HS-27A (cell line): ENCODE results near the gene ADGRV1.
"Not testable (repeated sequence)": the region's sequence is repeated elsewhere in the genome, so short reads cannot be mapped to it uniquely, and the experiment has no call there.

ENCODE experiments used
- DNase-seq: peaks from one replicate; pipeline ENCODE4 v3.0.0-alpha.2; 2012; ENCODE audit warnings: low read depth, missing footprints

ADGRV1 gene

DNA sequence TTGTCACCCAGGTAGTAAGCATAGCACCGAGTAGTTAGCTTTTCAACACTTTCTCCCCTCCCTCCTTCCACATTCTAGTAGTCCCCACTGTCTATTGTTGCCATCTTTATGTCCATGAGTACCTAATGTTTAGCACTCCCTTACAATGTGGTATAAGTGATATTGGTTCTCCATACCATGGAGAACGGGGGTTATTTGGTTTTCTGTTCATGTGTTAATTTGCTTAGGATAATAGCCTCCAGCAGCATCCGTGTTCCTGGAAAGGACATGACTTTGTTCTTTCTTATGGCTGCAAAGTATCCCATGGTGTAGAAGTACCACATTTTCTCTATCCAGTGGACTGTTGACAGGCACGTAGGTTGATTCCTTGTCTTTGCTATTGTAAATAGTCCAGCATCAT, 353.9 kb downstream of the ADGRV1 start:
- no peak for DNase-seq

DNA sequence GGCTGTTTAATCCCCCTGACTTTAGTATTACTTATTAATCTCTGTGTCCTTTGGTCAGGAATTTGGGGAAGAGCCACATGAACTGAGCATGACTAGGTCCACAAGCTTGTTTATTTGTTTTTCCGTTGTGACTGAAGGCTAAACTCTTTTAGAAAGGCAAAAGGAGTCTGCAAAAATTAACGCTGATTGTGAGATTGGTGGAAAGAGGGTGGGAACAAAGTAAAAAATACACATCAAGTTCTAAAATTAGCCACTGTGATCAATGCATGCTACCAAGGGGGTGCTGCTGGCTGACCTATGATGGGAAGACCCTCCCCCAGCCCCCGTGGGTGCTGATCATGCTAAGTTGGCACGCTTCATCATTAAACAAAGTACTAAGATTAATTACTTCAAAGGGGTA, 356.8 kb downstream of the ADGRV1 start:
- no peak for DNase-seq

DNA sequence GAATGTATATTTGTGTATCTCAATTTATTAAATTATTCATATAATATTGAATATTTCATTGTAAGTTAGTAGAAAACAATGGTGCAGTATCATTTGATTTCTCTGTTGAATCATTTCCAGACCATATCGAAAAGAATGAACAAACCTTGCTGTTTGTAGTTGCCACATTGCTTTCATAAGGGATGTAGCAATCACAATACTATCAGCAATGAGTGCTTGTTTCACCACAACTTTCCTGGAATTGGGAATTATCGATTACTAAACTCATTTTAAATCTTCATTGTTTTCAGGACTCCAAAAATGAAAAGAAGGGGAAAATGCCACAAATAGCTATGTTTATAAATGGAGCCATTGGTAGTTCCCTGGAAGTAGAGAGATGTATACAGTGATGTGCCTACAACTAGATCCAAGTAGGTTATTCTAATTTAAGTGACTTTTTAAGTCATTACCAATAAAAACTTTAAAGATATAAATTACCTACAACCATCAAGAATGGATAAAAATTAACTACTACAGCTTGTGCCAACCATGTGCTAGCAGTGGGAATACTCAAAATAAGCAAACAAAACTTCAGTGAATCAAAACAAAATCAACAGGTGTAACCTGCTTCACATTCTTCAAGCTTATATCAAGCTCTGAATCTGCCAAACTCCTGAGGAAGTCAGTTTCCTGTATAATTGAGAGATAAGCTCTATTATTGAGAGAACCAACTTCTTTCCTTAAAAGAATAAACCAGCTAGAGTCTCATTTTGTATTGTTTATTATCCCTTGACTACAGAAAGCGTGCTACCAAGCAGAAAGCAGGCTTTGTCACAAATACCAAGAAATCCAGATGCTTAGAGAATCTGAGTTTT, 358.6 kb downstream of the ADGRV1 start:
- no peak for DNase-seq

DNA sequence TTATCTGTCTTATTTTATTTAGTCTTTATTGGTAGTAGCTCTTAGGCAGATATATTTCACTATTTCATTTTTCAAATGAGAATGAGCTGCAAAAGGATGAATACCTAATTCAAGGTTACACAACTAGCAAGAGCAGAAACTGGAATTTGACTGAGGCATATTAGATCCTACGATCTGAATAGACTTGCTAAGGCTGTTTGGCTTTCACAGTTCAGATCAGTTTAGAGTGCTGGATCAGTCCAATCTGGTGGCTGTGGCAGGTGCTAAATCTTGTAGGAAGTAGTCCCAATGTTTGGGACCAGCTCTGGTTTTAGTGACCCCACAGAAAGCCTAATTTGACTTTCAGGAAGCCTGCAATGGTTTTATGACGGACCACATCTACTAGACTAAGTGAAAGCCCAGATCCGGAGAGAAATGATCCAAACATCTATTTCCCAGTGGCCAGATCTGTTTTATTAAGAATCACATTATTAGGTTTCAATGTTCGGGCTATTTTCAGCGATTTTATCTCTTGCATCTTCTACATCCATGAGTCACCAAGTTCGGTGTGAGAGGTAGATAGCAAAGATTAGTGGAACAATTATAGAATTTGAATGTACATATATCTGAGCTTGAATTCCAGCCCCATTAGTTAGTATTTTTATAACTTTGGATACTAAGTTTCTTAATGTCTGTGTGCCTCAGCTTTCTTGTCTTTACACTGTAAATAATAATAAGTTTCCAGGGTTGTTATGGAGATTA, 359.5 kb downstream of the ADGRV1 start:
- DNase-seq = no peak

DNA sequence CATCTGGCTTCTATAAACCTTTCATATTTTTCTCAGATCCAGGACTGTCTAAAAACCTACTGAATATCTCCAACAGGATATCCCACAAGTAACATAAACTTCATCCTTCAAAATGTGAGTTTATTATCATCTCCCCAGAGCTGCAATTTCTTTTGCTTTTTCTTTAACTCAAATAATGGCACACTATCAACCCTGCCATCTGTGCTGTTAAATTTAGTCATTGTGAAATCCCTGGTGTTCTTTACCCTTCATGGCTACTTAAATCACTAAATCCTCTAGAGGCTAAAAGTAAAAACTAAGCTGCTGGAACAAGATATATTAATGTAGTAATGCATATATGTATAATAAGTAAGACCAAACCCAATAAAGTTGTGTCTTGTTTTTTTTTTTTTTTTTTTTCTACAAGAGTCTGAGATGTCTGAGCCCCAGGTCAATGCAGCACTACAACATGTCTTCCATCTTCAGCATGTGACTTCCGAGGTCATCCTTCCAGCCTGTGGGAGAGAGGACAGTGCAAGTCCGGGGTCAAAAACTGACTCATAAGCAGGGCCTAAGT, 362.9 kb downstream of the ADGRV1 start:
- no peak for DNase-seq

DNA sequence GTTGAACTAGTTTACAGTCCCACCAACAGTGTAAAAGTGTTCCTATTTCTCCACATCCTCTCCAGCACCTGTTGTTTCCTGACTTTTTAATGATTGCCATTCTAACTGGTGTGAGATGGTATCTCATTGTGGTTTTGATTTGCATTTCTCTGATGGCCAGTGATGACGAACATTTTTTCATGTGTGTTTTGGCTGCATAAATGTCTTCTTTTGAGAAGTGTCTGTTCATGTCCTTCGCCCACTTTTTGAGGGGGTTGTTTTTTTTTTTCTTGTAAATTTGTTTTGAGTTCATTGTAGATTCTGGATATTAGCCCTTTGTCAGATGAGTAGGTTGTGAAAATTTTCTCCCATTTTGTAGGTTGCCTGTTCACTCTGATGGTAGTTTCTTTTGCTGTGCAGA, 365.6 kb downstream of the ADGRV1 start:
- not testable (repeated sequence) for DNase-seq

DNA sequence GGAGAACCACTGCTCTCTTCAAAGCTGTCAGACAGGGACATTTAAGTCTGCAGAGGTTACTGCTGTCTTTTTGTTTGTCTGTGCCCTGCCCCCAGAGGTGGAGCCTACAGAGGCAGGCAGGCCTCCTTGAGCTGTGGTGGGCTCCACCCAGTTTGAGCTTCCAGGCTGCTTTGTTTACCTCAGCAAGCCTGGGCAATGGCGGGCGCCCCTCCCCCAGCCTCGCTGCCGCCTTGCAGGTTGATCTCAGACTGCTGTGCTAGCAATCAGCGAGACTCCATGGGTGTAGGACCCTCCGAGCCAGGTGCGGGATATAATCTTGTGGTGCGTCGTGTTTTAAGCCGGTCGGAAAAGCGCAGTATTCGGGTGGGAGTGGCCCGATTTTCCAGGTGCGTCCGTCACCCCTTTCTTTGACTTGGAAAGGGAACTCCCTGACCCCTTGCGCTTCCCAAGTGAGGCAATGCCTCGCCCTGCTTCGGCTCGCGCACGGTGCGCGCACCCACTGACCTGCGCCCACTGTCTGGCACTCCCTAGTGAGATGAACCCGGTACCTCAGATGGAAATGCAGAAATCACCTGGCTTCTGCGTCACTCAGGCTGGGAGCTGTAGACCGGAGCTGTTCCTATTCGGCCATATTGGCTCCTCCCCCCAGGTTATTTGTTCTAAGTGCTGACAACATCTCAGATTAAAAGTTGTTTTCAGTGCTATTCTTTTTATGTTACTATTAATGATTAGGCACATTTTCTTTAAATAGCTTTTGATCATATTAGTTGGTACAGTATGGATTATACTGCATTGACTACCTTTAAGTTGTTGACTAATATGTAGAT, 370.6 kb downstream of the ADGRV1 start:
- DNase-seq = not testable (repeated sequence)

DNA sequence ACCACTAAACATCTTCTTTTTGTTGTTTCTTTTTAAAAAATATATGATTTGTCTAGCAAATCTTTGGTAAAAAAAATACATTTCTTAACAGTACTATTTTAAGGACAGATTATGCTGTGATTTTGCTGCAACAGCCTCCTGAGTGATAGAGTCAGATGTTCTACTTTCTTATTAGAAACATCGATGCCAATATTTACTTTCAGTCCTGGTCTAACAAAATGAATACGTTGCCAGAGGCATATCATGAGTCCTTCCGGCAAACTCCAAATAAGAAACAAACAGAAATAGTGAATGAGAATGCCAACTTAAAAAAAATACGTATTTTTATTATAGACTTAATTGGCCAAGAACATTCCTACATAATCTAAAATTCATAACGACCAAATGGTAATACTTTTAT, 371.5 kb downstream of the ADGRV1 start:
- no peak for DNase-seq

DNA sequence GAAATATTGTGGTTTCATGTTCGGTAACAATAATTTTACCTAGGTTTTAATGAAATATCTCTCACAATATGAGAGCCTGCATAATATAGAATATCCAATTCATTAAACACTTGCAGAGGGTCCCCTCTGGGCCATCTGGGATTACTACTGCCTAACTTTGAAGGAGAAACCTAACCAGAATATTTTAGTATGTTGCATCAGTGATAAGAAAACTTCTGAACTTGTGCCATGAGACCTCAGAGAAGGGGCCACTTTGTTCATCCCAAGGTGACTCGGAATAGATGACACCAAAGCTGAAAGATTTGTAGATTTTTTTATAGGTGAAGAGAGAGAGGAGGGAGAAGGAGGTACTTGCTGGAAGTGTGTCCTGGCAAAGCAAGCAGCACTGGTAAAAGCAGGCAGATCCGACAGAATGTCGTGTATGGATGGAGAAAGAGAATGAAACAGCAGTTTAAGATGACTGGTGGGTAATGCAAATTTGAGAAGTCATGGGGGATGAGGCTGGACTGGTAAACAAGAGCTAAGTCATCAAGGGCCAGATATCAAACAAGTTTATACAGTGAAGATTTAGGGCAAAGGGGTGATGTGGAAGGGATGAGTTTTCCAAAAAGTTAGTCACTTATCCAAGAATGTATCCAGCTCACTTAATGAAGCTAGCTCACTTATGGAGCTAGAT, 372.3 kb downstream of the ADGRV1 start:
- DNase-seq = no peak

DNA sequence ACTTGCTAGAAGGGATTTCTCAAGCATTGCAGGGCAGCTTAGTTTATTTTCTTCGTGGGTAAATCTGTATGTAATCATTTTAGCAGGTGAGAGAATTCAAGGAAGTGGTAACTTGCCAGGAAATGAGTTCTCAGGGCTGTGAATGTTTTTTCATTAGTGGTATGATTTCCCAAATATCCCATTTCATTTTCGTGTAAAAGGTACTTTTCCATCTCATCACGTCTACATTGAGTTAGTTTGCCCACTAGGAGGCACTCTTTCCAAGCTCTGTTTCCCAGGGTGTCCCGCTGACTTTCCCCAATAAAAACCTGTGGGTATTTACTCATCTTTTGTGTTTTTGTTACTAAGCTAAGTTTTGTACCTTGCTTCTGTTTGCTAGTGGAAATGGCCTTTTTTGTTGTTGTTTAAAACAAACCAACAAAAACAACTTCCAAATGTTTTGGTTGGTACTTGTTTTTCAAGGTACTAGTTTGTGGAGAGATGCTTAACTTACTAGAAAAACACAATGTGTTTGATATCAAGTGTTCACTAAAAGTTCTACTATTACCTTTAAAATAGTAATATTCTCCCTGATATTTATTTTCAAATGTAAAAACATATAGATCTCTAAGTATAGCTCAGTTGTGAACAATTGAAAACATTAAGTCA, 373.6 kb downstream of the ADGRV1 start:
- DNase-seq = no peak

DNA sequence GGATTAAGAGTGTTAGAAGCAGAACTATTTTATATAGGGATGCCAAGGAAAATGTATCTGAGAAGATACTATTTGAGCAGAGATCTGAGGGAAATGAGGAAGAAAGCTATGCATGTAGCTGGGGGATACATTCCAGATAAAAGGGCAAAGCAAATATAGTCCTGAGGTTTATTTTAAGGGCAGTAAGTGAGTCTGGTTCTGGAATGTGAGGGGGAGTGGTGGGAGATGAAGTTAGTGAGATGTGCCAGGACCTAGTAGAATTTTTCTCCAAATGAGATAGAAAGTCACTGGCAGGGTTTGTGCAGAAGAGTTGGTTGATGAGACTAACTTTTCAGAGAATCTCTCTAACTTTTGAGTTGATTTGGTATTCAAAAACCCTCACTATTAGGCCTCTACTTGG, 374.7 kb downstream of the ADGRV1 start:
- DNase-seq = no peak

DNA sequence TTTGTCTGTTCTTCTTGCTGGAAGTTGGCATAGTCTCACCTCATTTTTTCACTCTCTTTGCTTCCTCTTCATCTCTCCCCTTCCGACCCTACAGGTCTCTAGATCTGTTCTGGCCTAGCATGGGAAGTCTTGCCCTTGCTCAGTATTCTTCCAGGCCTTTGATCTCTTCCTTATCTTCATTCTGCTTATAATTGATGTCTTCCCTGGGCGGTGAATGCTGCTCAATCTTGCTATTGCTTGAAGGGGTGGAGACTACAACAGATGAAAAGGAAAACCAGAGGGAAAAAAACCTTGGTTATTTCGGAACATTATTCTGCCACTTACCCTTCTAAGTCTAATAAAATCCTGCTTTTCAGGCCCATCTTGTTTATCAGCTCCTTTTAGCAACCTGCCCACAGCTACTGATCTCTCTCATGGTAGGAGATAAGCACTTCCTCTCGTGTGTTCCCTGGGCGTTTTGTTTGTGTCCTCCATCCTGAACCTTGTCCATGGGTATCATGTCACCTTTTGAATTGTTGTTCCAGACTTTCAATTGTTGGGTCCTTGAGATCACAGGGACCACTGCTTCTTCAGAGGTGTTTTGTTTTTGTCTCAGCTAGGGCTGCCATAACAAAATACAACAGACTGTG, 375.6 kb downstream of the ADGRV1 start:
- DNase-seq = no peak

DNA sequence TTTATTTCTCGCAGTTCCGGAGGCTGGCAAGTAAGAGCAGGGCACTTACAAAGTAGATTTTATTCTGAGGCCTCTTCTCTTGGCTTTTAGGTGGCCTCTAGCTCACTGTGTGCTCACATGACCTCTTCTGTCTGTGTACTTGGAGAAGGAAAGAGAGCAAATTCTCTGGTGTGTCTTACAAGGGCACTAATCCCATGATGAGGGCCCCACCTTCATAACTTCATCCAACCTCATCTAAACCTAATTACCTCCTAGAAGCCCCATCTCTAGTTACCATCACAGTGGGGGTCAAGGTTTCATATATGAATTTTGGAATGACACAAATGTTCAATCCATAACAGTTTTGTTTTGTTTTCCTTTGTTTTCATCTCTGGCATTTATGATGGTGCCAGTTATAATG, 376.1 kb downstream of the ADGRV1 start:
- DNase-seq = no peak

DNA sequence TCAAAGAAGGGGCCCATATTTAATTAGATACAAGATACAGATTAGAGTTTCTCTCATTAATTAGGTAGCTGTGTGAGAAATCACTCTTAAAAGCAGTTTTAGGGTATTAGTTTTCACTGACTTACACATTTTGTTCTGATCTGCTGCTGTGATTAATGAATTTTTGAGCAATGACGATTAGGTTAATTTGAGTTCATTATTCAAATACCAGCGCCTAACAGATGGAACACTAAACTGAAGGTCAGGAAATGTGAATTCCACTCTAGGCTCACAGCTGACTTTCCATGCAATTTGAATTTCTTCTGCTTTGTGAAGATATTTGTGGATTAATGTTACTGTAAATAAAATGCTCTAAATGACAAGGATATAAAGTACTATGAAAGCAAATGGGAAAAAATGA, 380.6 kb downstream of the ADGRV1 start:
- DNase-seq = no peak

DNA sequence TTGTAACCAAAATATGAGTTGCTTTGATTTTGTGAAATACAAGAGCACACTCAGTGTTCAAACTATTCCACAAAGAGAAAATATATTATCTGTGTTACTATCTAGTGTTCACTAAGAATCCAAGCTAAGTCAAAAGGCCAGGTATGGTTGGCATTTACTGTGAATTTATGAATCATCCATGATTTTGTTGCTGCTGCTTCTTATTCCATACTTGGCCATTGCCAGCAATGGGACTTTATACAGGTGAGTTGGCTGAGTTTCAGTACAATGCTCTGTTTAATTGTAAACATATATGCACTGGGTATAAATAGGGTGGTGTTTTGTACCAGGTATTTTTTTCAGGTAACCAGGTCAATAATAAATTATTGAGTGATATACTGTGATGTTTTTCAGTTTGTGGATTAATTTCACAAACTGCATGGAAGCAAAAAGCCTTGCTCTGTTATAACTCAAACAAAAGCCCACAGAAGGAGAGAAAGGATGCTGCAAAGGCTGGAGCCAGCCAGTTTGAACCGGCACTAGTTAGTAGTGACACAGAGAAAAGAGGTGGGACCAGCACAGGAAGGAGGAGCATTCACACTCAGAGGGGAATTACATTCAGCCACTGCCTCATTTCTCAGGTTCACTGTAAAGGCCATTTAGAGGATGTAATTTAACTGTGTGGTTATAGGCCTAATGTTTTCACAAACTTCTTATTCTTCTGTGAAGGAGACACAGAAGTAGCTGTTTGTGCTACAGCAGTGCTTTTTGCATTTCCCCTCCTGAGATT, 381.8 kb downstream of the ADGRV1 start:
- DNase-seq = no peak

DNA sequence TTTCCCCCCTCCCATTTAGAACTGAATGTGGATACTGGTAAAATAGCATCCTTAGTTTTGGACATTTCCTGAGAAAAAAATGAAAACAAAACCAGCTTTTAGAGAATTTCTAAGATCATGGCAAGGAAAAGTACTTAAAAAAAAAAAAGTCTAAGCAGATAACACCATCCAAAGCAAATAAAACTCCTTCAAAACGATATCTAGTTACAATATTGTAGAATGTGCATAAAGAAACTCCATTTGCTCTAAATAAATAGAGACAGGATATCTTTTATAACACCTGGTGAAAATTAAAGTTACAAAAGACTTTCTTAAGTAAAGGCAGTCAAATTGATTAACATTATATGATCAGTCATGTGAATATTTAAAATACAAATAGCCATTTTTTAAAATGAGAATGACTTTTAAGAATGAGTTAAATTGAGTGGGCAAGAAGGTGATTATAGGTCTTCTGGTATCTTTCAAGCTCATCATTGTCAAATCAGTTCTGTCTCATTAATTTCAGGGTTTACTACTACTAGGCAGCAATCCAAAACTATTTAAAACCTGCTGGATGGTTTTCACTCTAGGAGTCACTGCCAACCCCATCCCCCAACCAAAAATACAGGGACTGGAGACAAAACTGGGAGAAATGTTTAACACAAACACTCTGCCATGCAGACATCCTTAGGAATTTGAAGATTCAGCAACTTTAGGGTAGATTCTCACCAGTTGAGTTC, 382.6 kb downstream of the ADGRV1 start:
- no peak for DNase-seq

DNA sequence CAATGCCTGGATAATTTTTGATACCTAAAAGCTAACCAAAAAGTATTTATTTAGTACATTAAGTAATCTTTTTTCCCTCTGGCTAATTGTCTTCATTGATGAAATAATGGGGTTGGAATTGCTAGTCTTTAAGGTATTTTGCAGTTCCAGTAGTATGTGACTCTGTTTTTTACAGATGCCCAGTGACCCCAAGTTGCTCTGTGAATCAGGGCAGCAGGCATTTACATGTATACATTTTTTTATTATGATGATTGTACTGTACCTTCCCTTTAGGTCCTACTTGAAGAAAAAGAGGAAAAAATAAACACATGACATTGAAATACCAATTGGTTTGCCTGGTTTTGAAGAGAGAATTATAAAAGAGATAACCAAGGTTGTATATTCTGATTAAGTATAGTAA, 385.5 kb downstream of the ADGRV1 start:
- no peak for DNase-seq

DNA sequence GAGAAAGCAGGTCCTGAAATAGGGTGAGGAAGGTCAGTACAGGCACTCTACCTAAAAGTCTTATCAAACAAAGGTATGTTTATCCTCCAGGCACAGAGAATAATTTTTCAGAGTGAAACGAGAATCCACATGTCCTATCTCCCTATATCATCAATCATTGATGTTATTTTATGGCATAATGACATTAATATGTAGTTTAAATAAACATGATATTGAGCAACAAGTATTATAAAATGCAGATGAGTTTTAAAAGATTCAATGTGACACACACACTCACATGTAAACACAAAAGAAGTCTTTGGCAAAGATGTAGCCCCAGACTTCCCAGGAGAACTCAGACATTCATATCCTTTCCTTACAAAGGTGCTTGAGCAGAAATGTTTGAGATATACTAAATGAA, 389.1 kb downstream of the ADGRV1 start:
- DNase-seq = no peak

DNA sequence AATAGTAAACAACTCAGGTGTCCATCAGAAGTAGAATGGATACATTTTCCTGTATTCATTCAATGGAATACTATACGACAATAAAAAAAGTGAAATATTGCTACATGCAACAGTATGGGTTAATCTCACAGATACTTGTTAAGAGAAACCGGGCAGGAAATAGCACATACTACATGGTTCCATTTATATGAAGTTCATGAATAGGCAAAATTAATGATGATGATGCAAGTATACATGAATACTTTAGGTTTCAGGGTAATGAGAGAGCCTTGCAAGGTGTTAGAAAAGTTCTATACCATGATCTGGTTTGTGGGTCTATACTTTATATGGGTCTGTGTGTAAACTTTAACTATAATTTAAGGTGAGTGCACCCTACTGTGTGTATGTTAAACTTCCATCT, 390.4 kb downstream of the ADGRV1 start:
- DNase-seq = no peak
